GM20431 (cell line): ENCODE measurements around the gene CSF2.

Experiments used
- in situ Hi-C: fragments of 300-500 bp; cut with MseI, MboI; formaldehyde crosslinking; loops from one replicate; pipeline ENCODE4 v1.15.0; 2020; ENCODE audit warnings: low sequenced_read_pairs; ENCODE audit not compliant: unreplicated experiment

The CSF2 gene

DNA sequence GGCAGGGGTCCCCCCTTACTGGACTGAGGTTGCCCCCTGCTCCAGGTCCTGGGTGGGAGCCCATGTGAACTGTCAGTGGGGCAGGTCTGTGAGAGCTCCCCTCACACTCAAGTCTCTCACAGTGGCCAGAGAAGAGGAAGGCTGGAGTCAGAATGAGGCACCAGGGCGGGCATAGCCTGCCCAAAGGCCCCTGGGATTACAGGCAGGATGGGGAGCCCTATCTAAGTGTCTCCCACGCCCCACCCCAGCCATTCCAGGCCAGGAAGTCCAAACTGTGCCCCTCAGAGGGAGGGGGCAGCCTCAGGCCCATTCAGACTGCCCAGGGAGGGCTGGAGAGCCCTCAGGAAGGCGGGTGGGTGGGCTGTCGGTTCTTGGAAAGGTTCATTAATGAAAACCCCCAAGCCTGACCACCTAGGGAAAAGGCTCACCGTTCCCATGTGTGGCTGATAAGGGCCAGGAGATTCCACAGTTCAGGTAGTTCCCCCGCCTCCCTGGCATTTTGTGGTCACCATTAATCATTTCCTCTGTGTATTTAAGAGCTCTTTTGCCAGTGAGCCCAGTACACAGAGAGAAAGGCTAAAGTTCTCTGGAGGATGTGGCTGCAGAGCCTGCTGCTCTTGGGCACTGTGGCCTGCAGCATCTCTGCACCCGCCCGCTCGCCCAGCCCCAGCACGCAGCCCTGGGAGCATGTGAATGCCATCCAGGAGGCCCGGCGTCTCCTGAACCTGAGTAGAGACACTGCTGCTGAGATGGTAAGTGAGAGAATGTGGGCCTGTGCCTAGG is at the start of gene CSF2:
Gene CSF2 (plus strand): TSS at position 559 of the 783 bp plus-strand sequence. CDS start 35 bp downstream, at position 594.
- in situ Hi-C loops, result no loop called here

- in situ Hi-C loops, result loop anchor here (25.0 kb wide), 2 partner anchors 212 to 587 kb away; no protein-coding TSS in a partner anchor
Observed at GRCh38 chr5:132024117-132024435, 49.5 kb upstream of the CSF2 start.

DNA sequence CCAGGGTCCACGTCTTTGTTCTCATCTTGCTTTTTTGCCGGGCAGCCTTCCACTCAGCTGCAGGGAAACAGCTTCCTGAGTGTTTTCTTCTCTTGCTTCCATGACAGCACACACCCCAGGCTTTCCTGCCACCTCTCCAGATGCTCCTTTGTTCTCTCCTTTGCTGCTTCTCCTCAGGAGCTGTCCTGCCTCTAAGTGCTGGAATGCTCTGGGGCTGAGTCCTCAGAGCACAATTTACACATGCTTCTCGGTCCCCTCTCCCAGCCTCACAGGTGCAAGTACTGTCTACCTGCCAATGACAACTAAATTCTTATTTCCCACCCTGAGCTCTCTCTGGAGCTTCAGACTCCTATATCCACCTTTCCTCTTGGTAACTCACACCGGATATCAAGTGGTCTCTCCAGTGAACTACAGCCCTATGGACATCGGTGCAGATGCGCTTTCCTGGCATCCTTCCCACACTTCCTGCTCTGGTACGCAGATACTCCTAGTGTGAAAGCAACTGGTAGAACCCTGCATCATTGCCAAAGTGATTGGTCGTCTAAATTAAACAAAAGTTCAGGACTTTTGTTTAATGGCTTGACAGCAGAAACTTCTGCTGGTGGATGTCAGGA is 48.7 kb upstream of the CSF2 start:
- in situ Hi-C loops, result loop anchor here (25.0 kb wide), 2 partner anchors 213 to 588 kb away; no protein-coding TSS in a partner anchor

- in situ Hi-C loops, result no loop called here
Observed at GRCh38 chr5:132025403-132025971, 48.1 kb upstream of the CSF2 start.

DNA sequence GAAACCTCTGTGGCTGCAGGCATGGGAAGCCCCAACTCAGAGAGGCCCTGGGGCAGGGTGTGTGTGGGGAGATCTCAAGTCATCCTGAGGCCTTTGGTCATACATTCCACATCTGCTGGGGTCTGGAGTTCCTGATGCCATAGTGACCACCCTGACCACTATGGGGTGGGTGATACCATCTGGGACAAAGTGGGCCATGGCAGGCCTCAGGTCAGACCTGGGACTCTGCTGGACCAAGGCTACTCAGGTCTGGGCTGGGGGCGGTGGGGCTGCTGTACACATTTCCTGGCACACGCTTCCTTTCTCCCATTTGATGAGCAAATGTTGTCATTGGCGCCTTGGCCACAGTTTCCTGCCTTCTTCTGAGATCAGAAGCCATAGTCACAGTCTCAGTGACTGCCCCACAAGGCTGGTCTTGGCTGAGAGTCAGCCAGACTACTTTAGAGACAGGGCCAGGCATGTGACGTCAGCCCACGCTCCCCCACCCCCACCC is 47.0 kb upstream of the CSF2 start:
- in situ Hi-C loops, result no loop called here

GRCh38 chr5:132027027-132027426 is 46.6 kb upstream of the CSF2 start:
- in situ Hi-C loops, result no loop called here

- in situ Hi-C loops, result no loop called here
Observed at GRCh38 chr5:132029609-132030330, 43.8 kb upstream of the CSF2 start.

- in situ Hi-C loops, result no loop called here
Observed at GRCh38 chr5:132030610-132031009, 43.0 kb upstream of the CSF2 start.

GRCh38 chr5:132032196-132032595 is 41.4 kb upstream of the CSF2 start:
- in situ Hi-C loops, result no loop called here

DNA sequence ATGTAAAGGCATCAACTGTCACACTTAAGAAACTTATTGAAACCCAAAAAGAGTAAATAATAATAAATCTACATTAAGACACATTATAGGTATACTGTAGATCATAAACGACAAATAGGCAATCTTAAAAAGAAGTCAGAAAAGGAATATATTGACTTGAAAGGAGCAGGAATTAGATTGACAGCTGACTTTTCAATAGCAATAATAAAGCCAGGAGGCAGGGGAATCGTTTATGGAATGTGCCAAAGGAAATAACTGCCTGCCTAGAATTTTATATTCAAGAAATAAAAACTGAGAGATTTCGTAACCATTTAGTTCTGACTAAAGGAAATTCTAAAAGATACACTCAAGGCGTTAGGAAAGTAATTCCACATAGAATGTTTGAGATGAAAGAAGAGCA is 40.5 kb upstream of the CSF2 start:
- in situ Hi-C loops, result no loop called here

DNA sequence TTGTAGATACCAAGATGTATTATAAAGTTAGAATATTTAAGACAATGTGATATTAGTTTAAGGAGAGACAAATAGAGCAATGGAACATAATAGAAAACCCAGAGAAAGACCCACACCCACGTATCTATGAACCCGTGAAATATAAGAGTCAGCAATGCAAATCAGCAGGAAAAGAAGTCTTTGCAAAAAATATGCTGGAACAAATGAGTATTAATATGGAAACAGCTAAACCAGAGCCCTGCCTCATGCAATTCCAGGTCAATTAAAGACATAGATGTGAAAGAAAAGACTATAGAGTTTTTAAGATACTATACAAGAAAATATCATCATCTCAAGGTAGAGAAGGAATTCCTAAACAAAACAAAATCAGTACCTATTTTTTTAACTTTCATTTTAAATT is 36.2 kb upstream of the CSF2 start:
- in situ Hi-C loops, result no loop called here

- in situ Hi-C loops, result no loop called here
Observed at GRCh38 chr5:132044207-132044606, 29.4 kb upstream of the CSF2 start.

- in situ Hi-C loops, result no loop called here
Observed at GRCh38 chr5:132046880-132047299, 26.7 kb upstream of the CSF2 start.

GRCh38 chr5:132049093-132049492 is 24.5 kb upstream of the CSF2 start:
- in situ Hi-C loops, result no loop called here

DNA sequence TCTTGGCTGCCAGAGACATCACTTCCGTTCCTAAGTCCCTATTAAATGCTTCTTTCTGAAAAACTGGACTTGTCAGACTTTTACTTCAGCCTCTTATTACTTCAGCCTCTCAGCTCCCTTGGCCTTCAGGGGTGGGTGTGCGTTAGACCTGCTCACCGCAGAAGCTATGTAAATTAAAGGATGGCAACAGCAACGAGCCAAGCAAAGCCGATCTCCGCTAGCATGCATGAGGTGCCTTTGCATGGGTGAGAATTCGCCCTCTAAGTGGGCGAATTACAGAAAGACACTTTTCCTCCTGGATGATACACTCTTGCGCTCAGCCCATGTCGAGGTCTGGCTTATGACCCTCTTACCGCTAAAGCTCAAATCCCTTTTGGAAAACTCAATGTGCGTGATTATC is 24.0 kb upstream of the CSF2 start:
- in situ Hi-C loops, result no loop called here

GRCh38 chr5:132050136-132050535 is 23.5 kb upstream of the CSF2 start:
- in situ Hi-C loops, result no loop called here

GRCh38 chr5:132050661-132051552 is 22.7 kb upstream of the CSF2 start:
- in situ Hi-C loops, result no loop called here

DNA sequence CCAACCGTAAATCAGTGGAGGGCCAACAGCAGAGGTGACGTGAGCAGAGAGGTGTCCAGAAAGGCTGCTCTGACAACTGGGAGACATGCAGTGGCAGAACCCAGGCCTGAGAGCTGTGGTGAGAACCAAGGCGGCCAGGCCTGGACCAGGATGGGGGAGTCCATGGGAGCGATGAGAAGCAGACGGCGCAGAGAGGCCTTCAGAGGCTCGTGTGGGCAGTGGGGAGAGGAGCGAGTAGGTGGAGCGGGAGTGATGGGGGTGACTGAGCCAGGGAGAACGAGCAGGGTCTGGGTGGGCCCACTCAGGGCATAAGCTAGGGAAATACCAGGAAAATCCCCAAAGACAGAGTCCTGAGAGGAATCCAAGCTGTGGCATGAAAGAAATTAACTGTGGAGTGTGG is 21.1 kb upstream of the CSF2 start:
- in situ Hi-C loops, result no loop called here

- in situ Hi-C loops, result no loop called here
Observed at GRCh38 chr5:132053483-132053882, 20.1 kb upstream of the CSF2 start.
